Effector CD8-positive, alpha-beta T cell (primary cell): ENCODE results near the gene TRPM4.
"Not testable (repeated sequence)": the region's sequence is repeated elsewhere in the genome, so short reads cannot be mapped to it uniquely, and the experiment has no call there.

ENCODE experiments used
- DNase-seq: peaks from one replicate; lab custom pipeline; 2025; lab: John Stamatoyannopoulos, UW
- total RNA-seq, 4 experiments: gene quantifications; one replicate each; lab custom pipeline; 2026; lab: John Stamatoyannopoulos, UW

TRPM4 gene
- total RNA-seq, result 0 to 0.24 (median 0) reads per million in 4 experiments

GRCh38 chr19:49157445-49158224 is at the start of gene TRPM4:
Gene TRPM4 (plus strand): TSS chr19:49157792. CDS start chr19:49157867, 75 bp downstream.
- DNase-seq, result peak; percentile 22

GRCh38 chr19:49109051-49109450 is 48.5 kb upstream of the TRPM4 start:
- no peak for DNase-seq

- DNase-seq, result no peak
These were observed 47.9 kb upstream of the TRPM4 start for GRCh38 chr19:49109569-49110233.

GRCh38 chr19:49110567-49110966 is 47.0 kb upstream of the TRPM4 start:
- DNase-seq, result no peak

- no peak for DNase-seq
These were observed 46.2 kb upstream of the TRPM4 start for GRCh38 chr19:49111218-49111998.

- peak; percentile 62 for DNase-seq
These were observed 43.6 kb upstream of the TRPM4 start, which contains the start of gene LIN7B for GRCh38 chr19:49113762-49114629. Gene LIN7B (plus strand): TSS chr19:49114370. CDS start chr19:49114405, 35 bp downstream.

GRCh38 chr19:49114630-49115363 is 42.8 kb upstream of the TRPM4 start:
- DNase-seq, result peak; percentile 31

GRCh38 chr19:49116544-49116943 is 41.0 kb upstream of the TRPM4 start:
- DNase-seq, result no peak

GRCh38 chr19:49117677-49118564 is 39.7 kb upstream of the TRPM4 start:
- DNase-seq, result no peak

GRCh38 chr19:49118565-49119410 is 38.8 kb upstream of the TRPM4 start, which contains the start of gene C19orf73:
Gene C19orf73 (minus strand): TSS chr19:49119143. CDS start chr19:49119022, 121 bp downstream.
- peak; percentile 90 for DNase-seq

- no peak for DNase-seq
These were observed 37.9 kb upstream of the TRPM4 start, which contains the start of gene PPFIA3 for GRCh38 chr19:49119411-49120324. Gene PPFIA3 (plus strand): TSS chr19:49119544. CDS start chr19:49127874, 8,330 bp downstream.

- no peak for DNase-seq
These were observed 37.3 kb upstream of the TRPM4 start for GRCh38 chr19:49120325-49120683.

- DNase-seq, result no peak
These were observed 36.7 kb upstream of the TRPM4 start for GRCh38 chr19:49120868-49121267.

GRCh38 chr19:49121841-49122240 is 35.8 kb upstream of the TRPM4 start:
- DNase-seq, result not testable (repeated sequence)

GRCh38 chr19:49123285-49123684 is 34.3 kb upstream of the TRPM4 start:
- DNase-seq, result not testable (repeated sequence)

- no peak for DNase-seq
These were observed 32.4 kb upstream of the TRPM4 start for GRCh38 chr19:49125025-49125731.

GRCh38 chr19:49126575-49126974 is 31.0 kb upstream of the TRPM4 start:
- DNase-seq, result no peak
